ENCODE results near the gene NOC4L. TPM values are rescaled to one million over a fixed set of nuclear protein-coding genes. Genes with fewer than 3 reads are reported as not detected.

Gene NOC4L
- total RNA-seq, 1 donor from 2014 or later: 3.5 TPM

DNA sequence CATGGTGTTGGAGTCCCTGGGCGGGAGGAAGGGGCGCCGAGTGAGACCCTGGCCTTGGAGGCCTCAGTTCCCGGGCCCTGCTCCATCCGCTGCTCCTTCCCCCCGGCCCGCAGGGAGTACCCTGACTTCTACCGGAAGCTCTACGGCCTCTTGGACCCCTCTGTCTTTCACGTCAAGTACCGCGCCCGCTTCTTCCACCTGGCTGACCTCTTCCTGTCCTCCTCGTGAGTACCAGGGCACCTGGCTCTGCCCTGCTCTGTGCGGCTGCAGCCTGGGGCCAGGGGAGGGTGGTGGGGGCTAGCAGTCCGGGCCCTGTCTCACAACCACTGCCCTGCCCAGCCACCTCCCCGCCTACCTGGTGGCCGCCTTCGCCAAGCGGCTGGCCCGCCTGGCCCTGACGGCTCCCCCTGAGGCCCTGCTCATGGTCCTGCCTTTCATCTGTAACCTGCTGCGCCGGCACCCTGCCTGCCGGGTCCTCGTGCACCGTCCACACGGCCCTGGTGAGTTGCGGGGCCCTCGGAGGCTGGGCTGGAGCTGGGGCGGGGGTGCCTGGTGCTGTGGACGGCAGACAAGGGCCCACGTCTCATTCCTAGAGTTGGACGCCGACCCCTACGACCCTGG is 7.0 kb downstream of the NOC4L start:
- H3K9ac ChIP-seq: no peak overlapping the region
- no peak overlapping the region for H3K27ac ChIP-seq
- H3F3A ChIP-seq (ENCODE audit: low read depth): peaks cover 12% of the 10 kb centered on the region
- no peaks in the 10 kb centered on the region for H3K36me3 ChIP-seq
- Mint-ChIP-seq H3K27ac (no peak overlapping the region), H3K9me3 (no peaks in the 10 kb centered on the region), H3K4me3 (no peak overlapping the region), H3K4me1 (peaks cover 3% of the 10 kb centered on the region), H3K36me3 (peaks cover 3% of the 10 kb centered on the region), H3K27me3 (ENCODE audit: insufficient read depth, low read depth) (peaks cover 2% of the 10 kb centered on the region)
- H3K79me2 ChIP-seq (ENCODE audit: low read depth): no peaks in the 10 kb centered on the region
- no peaks in the 10 kb centered on the region for H3K9me3 ChIP-seq (ENCODE audit: low read depth)
- no peaks in the 10 kb centered on the region for H3K4me1 ChIP-seq
- H3K27me3 ChIP-seq: no peaks in the 10 kb centered on the region
- no peak overlapping the region for H2AFZ ChIP-seq (replicated peaks)
- H3K4me2 ChIP-seq: no peak overlapping the region
- TF ChIP-seq EZH2 (IDR thresholded peaks at IDR 0.05) (no peak), EZH2phosphoT487 (IDR thresholded peaks at IDR 0.05) (no peak)
- TF ChIP-seq, protein P1, sequence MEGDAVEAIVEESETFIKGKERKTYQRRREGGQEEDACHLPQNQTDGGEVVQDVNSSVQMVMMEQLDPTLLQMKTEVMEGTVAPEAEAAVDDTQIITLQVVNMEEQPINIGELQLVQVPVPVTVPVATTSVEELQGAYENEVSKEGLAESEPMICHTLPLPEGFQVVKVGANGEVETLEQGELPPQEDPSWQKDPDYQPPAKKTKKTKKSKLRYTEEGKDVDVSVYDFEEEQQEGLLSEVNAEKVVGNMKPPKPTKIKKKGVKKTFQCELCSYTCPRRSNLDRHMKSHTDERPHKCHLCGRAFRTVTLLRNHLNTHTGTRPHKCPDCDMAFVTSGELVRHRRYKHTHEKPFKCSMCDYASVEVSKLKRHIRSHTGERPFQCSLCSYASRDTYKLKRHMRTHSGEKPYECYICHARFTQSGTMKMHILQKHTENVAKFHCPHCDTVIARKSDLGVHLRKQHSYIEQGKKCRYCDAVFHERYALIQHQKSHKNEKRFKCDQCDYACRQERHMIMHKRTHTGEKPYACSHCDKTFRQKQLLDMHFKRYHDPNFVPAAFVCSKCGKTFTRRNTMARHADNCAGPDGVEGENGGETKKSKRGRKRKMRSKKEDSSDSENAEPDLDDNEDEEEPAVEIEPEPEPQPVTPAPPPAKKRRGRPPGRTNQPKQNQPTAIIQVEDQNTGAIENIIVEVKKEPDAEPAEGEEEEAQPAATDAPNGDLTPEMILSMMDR (IDR thresholded peaks at IDR 0.05): no peak
- no peak for DNase-seq (ENCODE audit: low spot score)
- peaks cover 9% of the 10 kb centered on the region for H4K20me1 ChIP-seq (ENCODE audit: low read depth)
- H3K4me3 ChIP-seq: no peak overlapping the region

DNA sequence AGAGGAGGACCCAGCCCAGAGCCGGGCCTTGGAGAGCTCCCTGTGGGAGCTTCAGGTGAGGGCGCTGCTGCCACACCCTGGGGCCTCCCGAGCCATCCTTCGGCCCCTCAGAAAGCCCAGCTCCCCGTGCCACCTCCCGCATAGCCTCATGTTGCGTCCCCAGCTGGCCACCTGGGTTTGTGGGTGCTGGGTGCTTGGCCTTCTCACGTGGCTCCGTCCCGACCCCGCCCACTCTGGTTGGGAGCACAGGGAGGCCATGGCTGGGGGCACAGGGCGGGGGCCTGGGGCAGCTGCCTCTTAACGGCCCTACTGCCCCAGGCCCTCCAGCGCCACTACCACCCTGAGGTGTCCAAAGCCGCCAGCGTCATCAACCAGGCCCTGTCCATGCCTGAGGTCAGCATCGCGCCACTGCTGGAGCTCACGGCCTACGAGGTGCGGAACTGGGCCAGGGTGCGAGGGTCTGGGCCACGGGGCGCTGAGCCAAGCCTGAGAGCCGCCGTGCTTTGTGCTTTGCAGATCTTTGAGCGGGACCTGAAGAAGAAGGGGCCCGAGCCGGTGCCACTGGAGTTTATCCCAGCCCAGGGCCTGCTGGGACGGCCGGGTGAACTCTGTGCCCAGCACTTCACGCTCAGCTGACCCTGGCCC is 7.6 kb downstream of the NOC4L start:
- peaks cover 9% of the 10 kb centered on the region for H4K20me1 ChIP-seq (ENCODE audit: low read depth)
- peaks cover 18% of the 10 kb centered on the region for H3F3A ChIP-seq (ENCODE audit: low read depth)
- no peaks in the 10 kb centered on the region for H3K36me3 ChIP-seq
- no peak for DNase-seq (ENCODE audit: low spot score)
- H3K9me3 ChIP-seq (ENCODE audit: low read depth): no peaks in the 10 kb centered on the region
- H3K27ac Mint-ChIP-seq: no peak overlapping the region
- H3K27me3 ChIP-seq: no peaks in the 10 kb centered on the region
- no peak overlapping the region for H3K4me2 ChIP-seq
- H3K4me1 ChIP-seq: no peaks in the 10 kb centered on the region
- no peak overlapping the region for H3K9ac ChIP-seq
- H3K79me2 ChIP-seq (ENCODE audit: low read depth): no peaks in the 10 kb centered on the region
- TF ChIP-seq, protein P1 (IDR thresholded peaks at IDR 0.05): no peak
- TF ChIP-seq EZH2 (IDR thresholded peaks at IDR 0.05) (no peak), EZH2phosphoT487 (IDR thresholded peaks at IDR 0.05) (no peak)
- no peaks in the 10 kb centered on the region for H3K9me3 Mint-ChIP-seq
- no peak overlapping the region for H3K4me3 ChIP-seq
- H3K4me3 Mint-ChIP-seq: no peak overlapping the region
- H3K27ac ChIP-seq: no peak overlapping the region
- no peak overlapping the region for H2AFZ ChIP-seq (replicated peaks)
- no peaks in the 10 kb centered on the region for H3K4me1 Mint-ChIP-seq
- H3K36me3 Mint-ChIP-seq: no peaks in the 10 kb centered on the region
- H3K27me3 Mint-ChIP-seq (ENCODE audit: insufficient read depth, low read depth): peaks cover 2% of the 10 kb centered on the region

DNA sequence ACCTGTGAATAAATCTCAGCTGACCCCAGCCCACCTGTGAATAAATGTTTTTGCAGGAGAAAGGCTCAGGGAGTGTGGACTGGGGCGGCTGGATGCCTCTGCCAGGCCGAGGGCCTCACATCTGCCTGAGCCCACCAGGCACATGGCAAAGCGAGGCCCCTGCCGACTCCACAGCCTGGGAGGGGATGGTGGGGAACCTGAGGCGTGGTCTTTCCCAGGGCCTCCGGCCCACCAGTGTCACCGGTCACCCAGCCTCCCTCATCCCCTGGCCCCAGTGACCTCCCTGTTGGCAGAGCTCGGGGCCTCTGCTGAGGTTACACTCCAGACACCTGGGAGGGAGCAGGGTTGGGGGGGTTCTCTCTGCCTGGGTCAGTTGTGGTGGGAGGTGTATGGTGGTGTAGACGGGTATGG is 8.2 kb downstream of the NOC4L start:
- Histone ChIP-seq H3K9me3 (ENCODE audit: low read depth) (no peaks in the 10 kb centered on the region), H4K20me1 (ENCODE audit: low read depth) (peaks cover 9% of the 10 kb centered on the region), H3K36me3 (no peaks in the 10 kb centered on the region), H3K4me1 (no peaks in the 10 kb centered on the region), H3K79me2 (ENCODE audit: low read depth) (no peaks in the 10 kb centered on the region), H3K4me3 (no peak overlapping the region), H3F3A (ENCODE audit: low read depth) (peaks cover 23% of the 10 kb centered on the region), H3K9ac (no peak overlapping the region), H2AFZ (replicated peaks) (no peak overlapping the region), H3K4me2 (no peak overlapping the region), H3K27ac (no peak overlapping the region), H3K27me3 (no peaks in the 10 kb centered on the region)
- Mint-ChIP-seq H3K4me3 (no peak overlapping the region), H3K4me1 (no peaks in the 10 kb centered on the region), H3K9me3 (no peaks in the 10 kb centered on the region), H3K27me3 (ENCODE audit: insufficient read depth, low read depth) (peaks cover 2% of the 10 kb centered on the region), H3K36me3 (no peaks in the 10 kb centered on the region), H3K27ac (no peak overlapping the region)
- DNase-seq (ENCODE audit: low spot score): no peak
- TF ChIP-seq, protein P1 (IDR thresholded peaks at IDR 0.05): no peak
- TF ChIP-seq EZH2phosphoT487 (IDR thresholded peaks at IDR 0.05) (no peak), EZH2 (IDR thresholded peaks at IDR 0.05) (no peak)

Data from neural progenitor cell (in vitro differentiated cells).